ENCODE measurements around the gene ADCY2. TPM values are rescaled to one million over a fixed set of nuclear protein-coding genes. Genes with fewer than 3 reads are reported as not detected.

The ADCY2 gene
- total and polyA plus RNA-seq, 2 of the 13 experiments (the other 11 are each of a cell fraction or from before 2014, with no cell fraction given) = not detected

GRCh38 chr5:7395432-7395946 is 449 bp upstream of the ADCY2 start:
- DNase-seq (ENCODE audit: low spot score) = no peak
- TF ChIP-seq ZNF3 (CRISPR knock-in tag; IDR thresholded peaks at IDR 0.05) = no peak
- no peaks in the 10 kb centered on the region for H3K79me2 ChIP-seq (ENCODE audit: insufficient read depth, low read length)
- no TSS peak for BruUV-seq (replicated peaks)
- H3K4me2 ChIP-seq (ENCODE audit: low read depth, low read length) = no peak overlapping the region; the same call in 1 of the 2 replicates
- WGBS (ENCODE audit: low lambda C conversion rate) = 18% methylated on average over 3 of the region's 31 CpGs
- H3K36me3 ChIP-seq (replicated peaks in 1 of 2; ENCODE audit: control insufficient read depth in 1 of 2, insufficient read depth in 2 of 2, low read length in 2 of 2) = no peaks in the 10 kb centered on the region
- POLR2A ChIA-PET = no interaction called here
- peaks cover 0 to 18% of the 10 kb centered on the region in 2 experiments; a peak in 3 of 5 replicates for H3K27me3 ChIP-seq (ENCODE audit: control insufficient read depth in 1 of 2, insufficient read depth in 2 of 2, low read length in 2 of 2)
- no peaks in the 10 kb centered on the region; the same call in 1 of the 2 replicates for H4K20me1 ChIP-seq (ENCODE audit: insufficient read depth, low read length)
- no peak; the same call in 2 of the 3 replicates for ATAC-seq
- no peaks in the 10 kb centered on the region for H3K9me3 ChIP-seq (ENCODE audit: low read length)
- FAIRE-seq = no peak
- CTCF ChIA-PET (ENCODE audit: low intra/inter-chr PET ratio, low total read pairs) = no interaction called here
- in situ Hi-C loops (cut with HindIII; ENCODE audit: extremely low pct_ligation_motif_present, low pct_unique_long_range_greater_than_20kb) = loop anchor here (25.0 kb wide), 1 partner anchor 583 kb away; no protein-coding TSS in a partner anchor
- H3K4me1 ChIP-seq (ENCODE audit: insufficient read depth, low read length) = no peaks in the 10 kb centered on the region
- no peak overlapping the region for H3K27ac ChIP-seq (ENCODE audit: extremely low read length, insufficient read depth, low read length)
- intact Hi-C loops (cut with micrococcal nuclease; ENCODE audit: unreplicated experiment) = no loop called here
- no peak overlapping the region for H3K4me3 ChIP-seq (replicated peaks in 1 of 3; ENCODE audit: insufficient read depth in 1 of 3, low read depth in 2 of 3, low read length in 3 of 3)
- H3K9ac ChIP-seq (ENCODE audit: insufficient read depth, low read depth, low read length) = no peak overlapping the region
- H2AFZ ChIP-seq (ENCODE audit: low read length) = no peak overlapping the region

DNA sequence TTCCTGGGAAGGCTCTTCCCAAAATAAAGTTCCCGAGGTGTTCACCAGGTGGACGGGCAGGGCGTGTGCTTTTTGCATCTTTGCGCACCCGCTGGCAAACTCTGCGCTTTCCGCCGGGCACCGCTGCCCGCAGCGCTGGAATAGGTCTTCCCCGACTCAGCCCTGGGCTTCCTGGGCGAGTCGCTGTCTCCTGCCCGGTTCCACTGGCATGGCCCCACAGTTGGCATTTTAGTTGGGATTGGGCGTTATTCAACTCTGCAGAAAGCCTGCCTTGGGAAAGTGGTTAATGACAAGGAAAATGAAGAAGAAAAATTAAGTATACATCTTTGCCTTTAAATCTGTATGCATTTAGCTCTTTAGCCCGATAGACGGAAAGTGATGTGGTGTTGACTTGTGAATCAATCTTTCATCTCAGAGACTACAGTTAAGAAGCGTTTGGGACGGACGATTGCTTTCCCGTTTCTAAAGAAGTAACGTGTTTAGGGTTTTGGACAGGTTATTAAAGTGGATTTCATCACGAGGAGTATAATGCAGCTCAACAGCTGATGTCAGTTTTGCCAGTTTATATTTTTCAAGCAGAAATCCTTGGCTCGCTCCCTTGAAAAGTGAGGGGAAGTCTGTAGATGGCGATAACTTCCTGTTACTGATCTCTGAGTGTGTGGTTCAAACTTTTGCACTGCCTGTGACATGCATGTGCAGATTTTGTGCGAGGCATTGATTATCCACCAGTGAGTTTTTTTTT is 946 bp downstream of the ADCY2 start:
- BruUV-seq (replicated peaks) = no TSS peak
- Histone ChIP-seq H3K27me3 (ENCODE audit: control insufficient read depth in 1 of 2, insufficient read depth in 2 of 2, low read length in 2 of 2) (peaks cover 0 to 18% of the 10 kb centered on the region in 2 experiments; a peak in 3 of 5 replicates), H3K36me3 (replicated peaks in 1 of 2; ENCODE audit: control insufficient read depth in 1 of 2, insufficient read depth in 2 of 2, low read length in 2 of 2) (no peaks in the 10 kb centered on the region), H3K4me2 (ENCODE audit: low read depth, low read length) (no peak overlapping the region), H3K79me2 (ENCODE audit: insufficient read depth, low read length) (no peaks in the 10 kb centered on the region), H3K27ac (ENCODE audit: extremely low read length, insufficient read depth, low read length) (no peak overlapping the region), H3K4me3 (replicated peaks in 1 of 3; ENCODE audit: insufficient read depth in 1 of 3, low read depth in 2 of 3, low read length in 3 of 3) (no peak overlapping the region), H3K4me1 (ENCODE audit: insufficient read depth, low read length) (no peaks in the 10 kb centered on the region), H4K20me1 (ENCODE audit: insufficient read depth, low read length) (no peaks in the 10 kb centered on the region; the same call in 1 of the 2 replicates), H2AFZ (ENCODE audit: low read length) (no peak overlapping the region), H3K9me3 (ENCODE audit: low read length) (no peaks in the 10 kb centered on the region), H3K9ac (ENCODE audit: insufficient read depth, low read depth, low read length) (no peak overlapping the region)
- CTCF ChIA-PET (ENCODE audit: low intra/inter-chr PET ratio, low total read pairs) = no interaction called here
- TF ChIP-seq SP2 (CRISPR knock-in tag; IDR thresholded peaks at IDR 0.05) (no peak), EZH2 (conservative IDR thresholded peaks at IDR 0.05; ENCODE audit: low read depth, low read length) (peak; percentile 94)
- WGBS (ENCODE audit: low lambda C conversion rate) = 32% methylated on average over 26 of the region's 27 CpGs
- FAIRE-seq = no peak
- intact Hi-C loops (cut with micrococcal nuclease; ENCODE audit: unreplicated experiment) (no loop called here), in situ Hi-C loops (cut with HindIII; ENCODE audit: extremely low pct_ligation_motif_present, low pct_unique_long_range_greater_than_20kb) (loop anchor here (25.0 kb wide), 1 partner anchor 585 kb away; no protein-coding TSS in a partner anchor)
- no peak for DNase-seq (ENCODE audit: low spot score)
- POLR2A ChIA-PET = no interaction called here
- no peak for ATAC-seq
